GM21528 (cell line): ENCODE results near the gene ABCE1.

ENCODE experiments used
- ATAC-seq: cut with Tn5 transposase; IDR thresholded peaks from one replicate; pipeline ENCODE4 v1.9.1; 2021; ENCODE audit warnings: mild to moderate bottlenecking, moderate library complexity; ENCODE audit not compliant: unreplicated experiment, low FRiP score

The ABCE1 gene

DNA sequence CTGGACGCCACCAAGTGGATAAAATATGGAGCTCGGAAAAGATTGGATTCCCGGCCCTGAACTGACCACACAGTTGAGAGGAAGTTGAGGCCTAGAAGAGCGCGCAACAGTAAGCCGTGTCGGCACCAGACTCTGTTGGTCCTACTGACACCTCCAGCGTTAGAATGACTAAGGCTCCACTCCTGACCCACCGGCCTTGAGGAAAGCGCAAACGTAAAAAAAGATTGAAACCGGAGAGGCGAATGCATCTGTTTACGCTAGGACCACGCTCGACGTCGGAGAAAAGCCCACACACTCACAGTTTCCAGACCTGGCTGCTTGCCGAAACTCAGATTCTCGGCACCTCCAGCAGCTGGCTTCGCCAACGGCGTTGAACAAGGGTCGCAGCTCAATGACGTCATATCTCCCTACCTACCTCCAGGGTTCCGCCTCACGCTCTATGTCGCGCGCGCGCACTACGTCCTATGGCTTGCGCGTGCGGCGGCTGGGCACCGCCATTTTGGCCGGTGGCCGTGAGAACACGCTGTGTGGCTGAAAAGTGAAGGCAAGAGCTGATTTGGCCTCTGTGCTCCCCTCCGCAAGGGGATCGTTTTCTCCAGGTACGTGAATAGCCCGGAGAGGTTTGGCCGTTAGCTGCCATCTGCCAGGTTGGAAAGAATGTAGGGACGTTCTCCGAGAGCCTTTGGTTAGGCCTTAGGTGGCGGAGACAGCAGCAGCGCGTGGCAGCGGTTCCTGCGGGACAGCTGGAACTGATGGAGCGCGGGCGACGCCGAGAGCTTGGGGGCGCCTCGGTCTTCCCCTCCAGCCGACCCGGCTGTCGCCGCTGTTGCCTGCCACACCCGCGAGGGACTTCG is at the start of gene ABCE1, which contains the start of gene ANAPC10:
ABCE1 (plus strand) TSS at position 491 of the 854 bp plus-strand sequence. CDS start 6,102 bp downstream, outside the sequence.
ANAPC10 (minus strand) TSS at position 376 of the 854 bp plus-strand sequence. CDS start 2,097 bp downstream, outside the sequence.
- ATAC-seq: peak; percentile 87

DNA sequence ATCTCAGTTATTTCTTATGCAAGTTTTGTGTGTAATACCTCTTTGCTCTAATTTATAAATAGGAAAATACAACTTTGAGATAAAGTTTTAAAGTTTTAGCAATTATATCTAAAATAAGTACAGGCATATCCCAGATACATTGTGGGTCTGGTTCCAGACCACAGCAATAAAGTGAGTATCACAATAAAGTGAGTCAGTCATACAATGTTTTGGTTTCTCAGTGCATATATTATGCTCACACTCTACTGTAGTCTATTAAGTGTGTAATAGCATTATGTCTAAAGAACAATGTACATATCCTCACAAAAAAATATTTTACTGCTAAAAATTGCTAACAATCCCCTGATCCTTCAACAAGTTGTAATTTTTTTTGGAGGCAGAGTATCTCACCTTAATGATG is 49.3 kb upstream of the ABCE1 start:
- no peak for ATAC-seq

GRCh38 chr4:145049241-145049640 is 48.9 kb upstream of the ABCE1 start:
- no peak for ATAC-seq

DNA sequence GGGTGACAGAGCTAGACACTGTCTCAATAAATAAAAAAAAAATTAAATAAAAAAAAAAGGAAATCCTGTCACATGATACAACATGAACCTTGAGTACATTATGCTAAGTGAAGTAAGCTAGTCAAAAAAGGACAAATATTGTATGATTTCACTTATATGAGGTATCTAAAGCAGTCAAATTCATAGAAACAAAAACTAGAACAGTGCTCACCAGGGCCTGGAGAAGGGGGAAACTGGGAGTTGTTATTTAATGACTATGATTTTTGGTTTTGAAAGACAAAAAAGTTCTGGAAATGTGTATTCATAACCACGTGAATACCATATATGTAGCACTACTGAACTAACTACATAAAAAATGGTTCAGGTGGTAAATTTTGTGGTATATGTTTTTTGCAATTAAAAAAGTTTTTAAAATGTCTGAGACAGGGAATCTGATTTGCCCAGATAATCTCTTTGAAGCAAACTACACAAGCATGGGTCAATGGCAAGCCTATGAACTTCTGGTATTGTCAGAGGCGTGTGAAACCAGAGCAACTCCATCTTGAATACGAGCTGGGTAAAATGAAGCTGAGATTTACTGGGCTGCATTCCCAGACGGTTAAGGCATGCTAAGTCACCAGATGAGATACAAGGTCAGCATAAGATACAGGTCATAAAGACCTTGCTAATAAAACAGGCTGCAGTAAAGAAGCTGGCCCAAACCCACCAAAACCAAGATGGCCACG is 42.4 kb upstream of the ABCE1 start:
- no peak for ATAC-seq

GRCh38 chr4:145056325-145057130 is 41.6 kb upstream of the ABCE1 start:
- no peak for ATAC-seq

- ATAC-seq: no peak
These were observed 39.9 kb upstream of the ABCE1 start for GRCh38 chr4:145058256-145058655.

DNA sequence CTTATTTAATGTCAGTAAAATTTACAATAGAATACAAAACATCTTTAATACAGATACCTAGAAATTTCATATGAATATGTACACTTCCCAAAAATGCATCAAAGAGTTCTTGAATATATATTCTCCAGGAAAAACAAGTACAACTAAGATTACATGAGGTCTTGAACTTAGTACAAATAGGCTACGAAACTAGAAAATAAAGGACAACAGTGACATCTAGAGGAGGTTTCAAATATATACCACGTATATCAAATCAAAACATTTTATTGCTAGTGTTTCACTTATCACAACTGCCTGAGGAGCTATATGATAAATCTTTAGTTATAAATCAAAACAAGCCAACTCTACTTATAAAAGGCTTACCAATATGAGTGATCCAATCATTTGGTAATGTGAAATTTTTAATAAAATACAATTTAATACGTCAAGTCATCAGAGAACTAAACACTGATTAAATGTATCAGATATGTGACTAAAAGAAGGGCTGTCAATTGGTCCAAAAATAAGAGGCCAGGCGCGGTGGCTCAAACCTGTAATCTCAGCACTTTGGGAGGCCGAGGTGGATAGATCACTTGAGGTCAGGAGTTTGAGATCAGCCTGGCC is 36.7 kb upstream of the ABCE1 start:
- peak; percentile 61 for ATAC-seq

DNA sequence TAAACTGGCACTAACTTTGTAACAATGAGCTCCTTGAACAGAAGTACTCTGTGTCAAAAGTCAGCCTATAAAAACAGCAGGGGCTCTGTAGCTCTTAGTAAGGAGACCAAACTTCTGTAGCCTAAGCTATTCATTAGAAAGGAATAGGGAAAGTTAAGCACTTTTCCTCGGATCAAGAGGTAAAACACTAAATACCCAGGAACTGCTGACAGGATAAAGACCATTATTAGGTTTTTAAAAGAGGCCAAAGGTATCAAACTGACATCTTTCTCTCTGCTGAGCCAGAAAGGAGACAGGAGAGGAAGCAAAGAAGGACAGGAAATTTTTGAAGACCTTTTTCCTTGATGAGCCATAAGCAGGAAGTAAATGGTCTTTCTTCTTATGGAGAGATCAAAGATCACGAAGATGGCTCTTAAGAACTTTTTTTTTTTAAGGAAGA is 32.0 kb upstream of the ABCE1 start:
- no peak for ATAC-seq

DNA sequence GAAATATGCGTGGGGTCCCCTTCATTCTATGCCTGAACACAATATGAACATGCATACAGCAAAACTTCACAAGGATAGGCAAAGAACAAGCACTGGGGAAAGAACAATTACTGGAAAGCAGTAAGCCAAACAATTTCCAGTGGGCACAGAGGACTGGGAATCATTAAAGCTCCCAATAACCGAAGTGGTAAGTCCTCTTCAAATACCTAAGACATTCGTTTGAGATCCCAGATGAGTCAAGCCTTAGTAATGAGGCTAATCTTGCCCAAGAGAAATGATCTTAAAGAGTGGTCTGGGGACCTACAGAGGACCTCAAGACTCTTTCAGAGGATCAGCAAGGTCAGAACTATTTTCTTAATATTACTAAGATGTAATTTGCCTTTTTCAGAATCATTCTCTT is 28.8 kb upstream of the ABCE1 start:
- ATAC-seq: no peak

DNA sequence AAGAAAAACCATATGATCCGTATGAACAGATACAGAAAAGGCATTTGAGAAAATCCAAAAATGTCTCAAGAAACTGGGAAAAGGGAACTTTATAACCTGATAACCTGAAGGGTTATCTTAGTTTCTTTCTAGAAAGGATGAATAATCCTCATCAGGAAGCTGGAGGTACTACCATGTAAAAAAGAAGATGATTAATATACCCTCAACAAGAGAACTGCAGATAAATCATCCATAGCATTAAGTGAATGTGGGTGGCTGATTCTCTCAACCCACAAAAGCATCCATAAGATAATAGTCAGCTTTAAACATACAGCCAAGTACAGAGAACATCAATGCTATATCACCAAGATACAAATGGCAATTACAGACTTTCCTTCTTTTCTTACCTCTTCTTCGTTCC is 26.6 kb upstream of the ABCE1 start:
- ATAC-seq: no peak

- ATAC-seq: no peak
These were observed 22.2 kb upstream of the ABCE1 start for GRCh38 chr4:145075742-145076468.

- no peak for ATAC-seq
These were observed 21.6 kb upstream of the ABCE1 start for GRCh38 chr4:145076469-145076855.

GRCh38 chr4:145081756-145082155 is 16.4 kb upstream of the ABCE1 start:
- ATAC-seq: no peak

DNA sequence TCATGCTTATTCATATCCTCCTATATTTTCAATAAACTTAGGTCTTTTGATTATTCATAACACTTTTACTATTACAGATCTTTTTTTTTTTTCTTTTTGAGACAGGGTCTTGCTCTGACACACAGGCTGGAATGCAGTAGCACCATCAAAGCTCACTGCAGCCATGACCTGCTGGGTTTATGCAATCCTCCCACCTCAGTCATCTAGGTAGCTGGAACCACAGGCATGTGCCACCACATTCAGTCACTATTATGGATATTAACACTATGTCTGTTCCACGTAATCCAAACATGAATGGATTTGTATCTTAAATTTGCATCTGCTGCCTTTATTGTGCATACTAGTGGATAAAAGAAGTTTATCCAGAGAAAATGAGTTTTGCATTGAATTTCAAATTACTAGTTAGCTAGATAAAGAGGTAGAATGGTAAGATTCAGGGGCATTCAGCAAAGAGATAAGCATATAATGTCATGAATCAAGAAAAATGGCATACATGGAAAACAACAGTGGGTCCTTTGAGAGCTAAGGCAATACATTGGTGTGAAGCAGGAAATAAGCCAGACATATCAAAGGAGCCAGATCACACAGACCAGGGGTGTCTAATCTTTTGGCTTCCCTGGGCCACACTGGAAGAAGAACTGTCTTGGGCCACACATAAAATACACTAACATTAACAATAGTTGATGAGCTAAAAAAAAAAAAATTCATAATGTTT is 14.1 kb upstream of the ABCE1 start:
- no peak for ATAC-seq

- ATAC-seq: no peak
These were observed 7.7 kb upstream of the ABCE1 start for GRCh38 chr4:145090380-145090779.

- no peak for ATAC-seq
These were observed 4.5 kb upstream of the ABCE1 start for GRCh38 chr4:145093638-145094037.

DNA sequence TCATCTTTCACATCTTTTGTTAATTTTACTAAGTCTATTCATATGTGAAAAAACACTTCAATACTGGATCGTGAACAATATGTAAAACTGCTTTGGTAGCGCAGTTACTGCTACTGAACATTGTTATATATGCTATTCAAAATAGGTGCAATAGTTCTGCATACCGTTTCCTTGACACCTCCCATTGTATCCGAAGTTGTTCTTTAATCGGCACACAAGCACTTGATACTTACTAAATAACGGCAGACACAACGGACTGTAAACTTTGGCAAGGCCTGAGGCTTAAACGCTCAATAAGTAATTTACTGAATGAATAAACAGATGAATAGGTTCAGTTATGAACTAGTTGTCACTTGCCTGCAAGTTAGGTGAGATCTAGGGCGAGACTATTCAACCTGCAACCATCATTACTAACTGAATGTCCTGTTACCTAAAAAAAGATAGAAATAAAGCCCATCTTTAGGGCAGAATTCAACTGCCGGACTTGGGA is 735 bp upstream of the ABCE1 start:
- ATAC-seq: peak; percentile 3

DNA sequence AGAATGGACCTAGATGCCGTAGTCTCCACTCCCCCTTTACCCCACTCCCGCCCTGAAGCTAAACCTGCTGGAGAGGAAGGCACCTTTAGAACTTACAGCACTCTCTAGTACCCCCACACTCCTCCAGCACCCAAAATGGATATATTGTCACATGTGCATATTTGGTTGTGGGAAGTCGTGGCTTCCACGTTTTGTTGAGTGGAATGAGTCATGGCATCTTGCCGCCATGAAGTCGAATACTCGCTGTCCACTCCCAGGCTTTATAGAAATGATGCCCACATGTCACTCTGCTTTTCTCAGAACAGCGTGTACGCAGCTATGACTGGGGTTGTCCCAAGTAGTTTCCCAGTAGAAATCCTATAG is 545 bp downstream of the ABCE1 start:
- peak; percentile 13 for ATAC-seq

GRCh38 chr4:145099653-145100052 is 1.5 kb downstream of the ABCE1 start:
- no peak for ATAC-seq
